CD4-positive, CD25-positive, alpha-beta regulatory T cell (primary cell): ENCODE data around the gene EPDR1. TPM values are rescaled to one million over a fixed set of nuclear protein-coding genes. Genes with fewer than 3 reads are reported as not detected.

Source experiments
- ATAC-seq, 2 donors: fragments of 150-1000 bp; cut with Tn5 transposase; one replicate each; pipeline ENCODE4 v1.10.0; 2021; ENCODE audit warnings: low read depth in 2 of 2, moderate number of reproducible peaks in 2 of 2, moderate library complexity in 1 of 2
- DNase-seq, 3 donors: peaks; one replicate each; pipeline versions ENCODE4 v3.0.0 to v3.0.0-alpha.2; 2012 to 2022; ENCODE audit warnings: mixed read lengths in 1 of 3
- H3K27ac ChIP-seq: one replicate; pipeline ENCODE4 v1.7.0; 2013; ENCODE audit warnings: mild to moderate bottlenecking, low read length; ENCODE audit not compliant: insufficient read depth, poor library complexity, severe bottlenecking
- H3K27me3 ChIP-seq: one replicate; pipeline ENCODE4 v1.7.0; 2013; ENCODE audit warnings: low read length; ENCODE audit not compliant: control insufficient read depth, insufficient read depth
- H3K36me3 ChIP-seq: one replicate; pipeline ENCODE4 v1.7.0; 2013; ENCODE audit warnings: mild to moderate bottlenecking, low read length, moderate library complexity; ENCODE audit not compliant: control insufficient read depth, insufficient read depth
- H3K4me1 ChIP-seq: 2 replicates; pipeline ENCODE4 v1.7.0; 2013; ENCODE audit warnings: mild to moderate bottlenecking, low read length; ENCODE audit not compliant: insufficient read depth, control insufficient read depth, poor library complexity, severe bottlenecking
- H3K4me3 ChIP-seq: one replicate; pipeline ENCODE4 v1.7.0; 2013; ENCODE audit warnings: low read depth, mild to moderate bottlenecking, low read length, moderate library complexity
- H3K9me3 ChIP-seq, 2 experiments: 1 replicate in 1 of 2; 2 replicates in 1 of 2; pipeline ENCODE4 v1.7.0; 2013; ENCODE audit warnings: low read length in 2 of 2, mild to moderate bottlenecking in 1 of 2, moderate library complexity in 1 of 2; ENCODE audit not compliant: control insufficient read depth in 2 of 2
- H3K27ac Mint-ChIP-seq, 3 donors: one replicate each; pipeline ENCODE4 v1.8.0; 2020 to 2022; ENCODE audit warnings: mild to moderate bottlenecking in 3 of 3, mixed read lengths in 3 of 3, moderate library complexity in 2 of 3
- H3K27me3 Mint-ChIP-seq: one replicate; pipeline ENCODE4 v1.8.0; 2022; ENCODE audit warnings: mild to moderate bottlenecking, mixed read lengths
- H3K36me3 Mint-ChIP-seq: one replicate; pipeline ENCODE4 v1.8.0; 2020; ENCODE audit warnings: mixed read lengths
- H3K4me1 Mint-ChIP-seq, 4 donors: one replicate each; pipeline ENCODE4 v1.8.0; 2020 to 2022; ENCODE audit warnings: mixed read lengths in 4 of 4, mild to moderate bottlenecking in 1 of 4
- H3K4me3 Mint-ChIP-seq, 4 donors: one replicate each; pipeline ENCODE4 v1.8.0; 2020 to 2022; ENCODE audit warnings: mild to moderate bottlenecking in 4 of 4, mixed read lengths in 4 of 4, moderate library complexity in 3 of 4
- H3K9me3 Mint-ChIP-seq, 7 donors: one replicate each; pipeline ENCODE4 v1.8.0; 2020 to 2022; ENCODE audit warnings: mixed read lengths in 7 of 7, mild to moderate bottlenecking in 3 of 7, moderate library complexity in 2 of 7
- polyA plus RNA-seq, 4 donors: library from polyadenylated mRNA; unstranded; fragments of 300-500 nt; fragmentation: Illumina TruSeq; gene quantifications; one replicate each; pipeline ENCODE4 v1.2.3, GENCODE V29; 2021
- total RNA-seq: library from RNA; stranded (reverse); gene quantifications from one replicate; pipeline ENCODE4 v1.2.3, GENCODE V29; 2022

Gene EPDR1
- total and polyA plus RNA-seq, 5 donors from 2014 or later: 0.10 TPM; not detected in 4

GRCh38 chr7:37930226-37930948 is 9.9 kb downstream of the EPDR1 start:
- Mint-ChIP-seq H3K36me3 (no peaks in the 10 kb centered on the region), H3K4me1 (no peaks in the 10 kb centered on the region), H3K27ac (no peak overlapping the region), H3K4me3 (no peak overlapping the region), H3K9me3 (peaks cover 0 to 3% (median 0%) of the 10 kb centered on the region in 7 donors), H3K27me3 (peaks cover 6% of the 10 kb centered on the region)
- DNase-seq (no peak), ATAC-seq (no peak)
- no peaks in the 10 kb centered on the region for H3K4me1 ChIP-seq
- no peaks in the 10 kb centered on the region for H3K36me3 ChIP-seq
- no peaks in the 10 kb centered on the region for H3K9me3 ChIP-seq
- H3K27me3 ChIP-seq: peaks cover 2% of the 10 kb centered on the region
- no peak overlapping the region for H3K27ac ChIP-seq
- H3K4me3 ChIP-seq: no peak overlapping the region

GRCh38 chr7:37932543-37932942 is 12.1 kb downstream of the EPDR1 start:
- Histone ChIP-seq H3K4me3 (no peak overlapping the region), H3K9me3 (no peaks in the 10 kb centered on the region), H3K27ac (no peak overlapping the region), H3K27me3 (peaks cover 2% of the 10 kb centered on the region), H3K36me3 (no peaks in the 10 kb centered on the region), H3K4me1 (no peaks in the 10 kb centered on the region)
- H3K36me3 Mint-ChIP-seq: no peaks in the 10 kb centered on the region
- no peak overlapping the region for H3K27ac Mint-ChIP-seq
- no peak for ATAC-seq
- no peak for DNase-seq
- no peak overlapping the region for H3K4me3 Mint-ChIP-seq
- H3K27me3 Mint-ChIP-seq: peaks cover 6% of the 10 kb centered on the region
- no peaks in the 10 kb centered on the region for H3K4me1 Mint-ChIP-seq
- H3K9me3 Mint-ChIP-seq: peaks cover 0 to 10% (median 0%) of the 10 kb centered on the region in 7 donors

GRCh38 chr7:37933018-37933566 is 12.7 kb downstream of the EPDR1 start:
- Mint-ChIP-seq H3K36me3 (no peaks in the 10 kb centered on the region), H3K9me3 (peaks cover 0 to 10% (median 0%) of the 10 kb centered on the region in 7 donors), H3K4me3 (no peak overlapping the region), H3K4me1 (no peaks in the 10 kb centered on the region), H3K27me3 (peaks cover 6% of the 10 kb centered on the region), H3K27ac (no peak overlapping the region)
- Histone ChIP-seq H3K36me3 (no peaks in the 10 kb centered on the region), H3K4me1 (no peaks in the 10 kb centered on the region), H3K27me3 (no peaks in the 10 kb centered on the region), H3K27ac (no peak overlapping the region), H3K9me3 (no peaks in the 10 kb centered on the region), H3K4me3 (no peak overlapping the region)
- no peak for ATAC-seq
- no peak for DNase-seq

GRCh38 chr7:37942934-37943610 is 22.6 kb downstream of the EPDR1 start:
- Histone ChIP-seq H3K27ac (no peak overlapping the region), H3K9me3 (no peaks in the 10 kb centered on the region), H3K27me3 (no peaks in the 10 kb centered on the region), H3K4me3 (no peak overlapping the region), H3K36me3 (no peaks in the 10 kb centered on the region), H3K4me1 (no peaks in the 10 kb centered on the region)
- ATAC-seq (no peak), DNase-seq (no peak)
- Mint-ChIP-seq H3K4me1 (no peaks in the 10 kb centered on the region), H3K9me3 (peaks cover 0 to 4% (median 0%) of the 10 kb centered on the region in 7 donors), H3K4me3 (no peak overlapping the region), H3K27ac (no peak overlapping the region), H3K36me3 (no peaks in the 10 kb centered on the region), H3K27me3 (no peaks in the 10 kb centered on the region)

- Histone ChIP-seq H3K36me3 (no peaks in the 10 kb centered on the region), H3K9me3 (no peaks in the 10 kb centered on the region), H3K4me1 (no peaks in the 10 kb centered on the region), H3K27ac (no peak overlapping the region), H3K27me3 (no peaks in the 10 kb centered on the region), H3K4me3 (no peak overlapping the region)
- H3K4me1 Mint-ChIP-seq: no peaks in the 10 kb centered on the region
- H3K4me3 Mint-ChIP-seq: no peak overlapping the region
- ATAC-seq (no peak), DNase-seq (no peak)
- no peak overlapping the region for H3K27ac Mint-ChIP-seq
- H3K36me3 Mint-ChIP-seq: no peaks in the 10 kb centered on the region
- H3K9me3 Mint-ChIP-seq: peaks cover 0 to 4% (median 0%) of the 10 kb centered on the region in 7 donors
- no peaks in the 10 kb centered on the region for H3K27me3 Mint-ChIP-seq
Measured at GRCh38 chr7:37943905-37944736, 23.7 kb downstream of the EPDR1 start.

GRCh38 chr7:37944737-37945054 is 24.3 kb downstream of the EPDR1 start:
- H3K27ac ChIP-seq: no peak overlapping the region
- H3K4me1 ChIP-seq: no peaks in the 10 kb centered on the region
- no peaks in the 10 kb centered on the region for H3K36me3 ChIP-seq
- H3K27me3 Mint-ChIP-seq: no peaks in the 10 kb centered on the region
- H3K9me3 ChIP-seq: no peaks in the 10 kb centered on the region
- H3K27ac Mint-ChIP-seq: no peak overlapping the region
- H3K4me1 Mint-ChIP-seq: no peaks in the 10 kb centered on the region
- no peak overlapping the region for H3K4me3 ChIP-seq
- H3K9me3 Mint-ChIP-seq: peaks cover 0 to 4% (median 0%) of the 10 kb centered on the region in 7 donors
- no peak for ATAC-seq
- no peaks in the 10 kb centered on the region for H3K27me3 ChIP-seq
- no peak overlapping the region for H3K4me3 Mint-ChIP-seq
- no peak for DNase-seq
- H3K36me3 Mint-ChIP-seq: no peaks in the 10 kb centered on the region

GRCh38 chr7:37945336-37945735 is 24.9 kb downstream of the EPDR1 start:
- H3K27ac ChIP-seq: no peak overlapping the region
- Mint-ChIP-seq H3K27ac (no peak overlapping the region), H3K9me3 (peaks cover 0 to 5% (median 0%) of the 10 kb centered on the region in 7 donors), H3K4me1 (no peaks in the 10 kb centered on the region), H3K27me3 (no peaks in the 10 kb centered on the region), H3K36me3 (no peaks in the 10 kb centered on the region), H3K4me3 (no peak overlapping the region)
- no peak overlapping the region for H3K4me3 ChIP-seq
- no peaks in the 10 kb centered on the region for H3K9me3 ChIP-seq
- H3K4me1 ChIP-seq: no peaks in the 10 kb centered on the region
- no peaks in the 10 kb centered on the region for H3K27me3 ChIP-seq
- no peaks in the 10 kb centered on the region for H3K36me3 ChIP-seq
- DNase-seq: no peak
- no peak for ATAC-seq
